GM15510 (cell line): ENCODE measurements around the gene ASTN1.

Source experiments
- POLR2A ChIP-seq: IDR thresholded peaks from 3 replicates; pipeline ENCODE4 v1.6.1; 2011; ENCODE audit warnings: borderline replicate concordance; ENCODE audit not compliant: insufficient read length; ENCODE audit errors: extremely low read depth

ASTN1 gene

DNA sequence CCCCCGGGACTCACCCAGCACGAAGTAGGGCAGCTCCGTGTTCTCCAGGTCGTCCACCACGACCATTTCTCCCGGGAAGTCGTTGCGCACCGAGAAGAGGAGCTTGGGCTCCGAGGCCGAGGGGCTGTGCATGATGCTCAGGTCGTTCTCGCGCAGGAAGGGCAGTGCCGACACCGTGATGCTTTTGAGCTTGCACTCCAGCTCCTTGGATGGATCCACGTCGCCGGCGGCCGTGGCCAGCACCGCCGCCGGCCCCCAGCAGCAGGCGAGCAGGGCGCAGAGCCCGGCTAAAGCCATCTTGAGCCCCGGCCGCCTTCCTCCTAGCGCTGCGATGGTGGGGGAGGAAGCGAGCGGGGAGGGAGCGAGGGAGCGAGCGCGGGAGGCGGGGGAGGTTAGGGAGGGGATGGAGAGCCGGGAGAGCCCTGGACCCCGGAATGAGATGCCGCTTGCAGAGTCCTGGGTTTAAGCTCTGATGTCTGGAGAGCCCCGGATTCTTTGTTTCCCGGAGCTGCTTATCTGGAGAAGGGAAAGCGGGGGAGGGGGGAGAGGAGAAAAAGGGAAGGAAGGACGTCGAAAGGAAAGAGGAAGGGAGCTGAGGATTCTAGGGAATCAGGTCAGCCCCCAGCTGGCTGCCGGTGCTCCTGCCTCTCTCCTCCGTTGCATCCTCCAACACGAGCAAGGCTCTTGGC lies at the start of gene ASTN1:
Gene ASTN1 (minus strand): TSS at position 333 of the 689 bp plus-strand sequence. CDS start 36 bp downstream, at position 297.
- no peak for TF ChIP-seq POLR2A

DNA sequence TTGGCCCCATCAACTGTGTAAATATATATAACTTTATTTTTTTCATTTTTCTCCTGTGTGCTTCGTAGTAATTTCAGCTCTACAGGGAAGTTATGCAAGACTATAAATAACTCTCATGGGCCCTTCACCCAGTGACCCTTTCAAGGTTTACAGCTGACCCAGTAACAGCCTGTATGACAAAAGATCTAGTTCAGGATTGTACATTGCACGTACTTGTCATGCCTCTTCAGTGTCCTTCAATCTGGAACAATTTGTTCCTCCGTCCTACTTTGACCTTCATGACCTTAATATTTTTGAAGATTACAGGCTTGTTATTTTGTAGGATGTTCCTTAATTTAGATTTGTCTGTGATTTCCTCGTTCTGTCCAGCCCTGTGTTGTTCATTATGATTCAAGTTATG lies 46.7 kb upstream of the ASTN1 start:
- no peak for TF ChIP-seq POLR2A

GRCh38 chr1:177210071-177210470 lies 45.6 kb upstream of the ASTN1 start:
- TF ChIP-seq POLR2A = no peak

- TF ChIP-seq POLR2A = no peak
These were observed 44.8 kb upstream of the ASTN1 start for GRCh38 chr1:177209357-177209756.

- TF ChIP-seq POLR2A = no peak
These were observed 44.4 kb upstream of the ASTN1 start for GRCh38 chr1:177208920-177209319.

- no peak for TF ChIP-seq POLR2A
These were observed 42.4 kb upstream of the ASTN1 start for GRCh38 chr1:177206831-177207355.

GRCh38 chr1:177200290-177200689 lies 35.8 kb upstream of the ASTN1 start:
- TF ChIP-seq POLR2A = no peak

- no peak for TF ChIP-seq POLR2A
These were observed 33.7 kb upstream of the ASTN1 start for GRCh38 chr1:177198243-177198642.

DNA sequence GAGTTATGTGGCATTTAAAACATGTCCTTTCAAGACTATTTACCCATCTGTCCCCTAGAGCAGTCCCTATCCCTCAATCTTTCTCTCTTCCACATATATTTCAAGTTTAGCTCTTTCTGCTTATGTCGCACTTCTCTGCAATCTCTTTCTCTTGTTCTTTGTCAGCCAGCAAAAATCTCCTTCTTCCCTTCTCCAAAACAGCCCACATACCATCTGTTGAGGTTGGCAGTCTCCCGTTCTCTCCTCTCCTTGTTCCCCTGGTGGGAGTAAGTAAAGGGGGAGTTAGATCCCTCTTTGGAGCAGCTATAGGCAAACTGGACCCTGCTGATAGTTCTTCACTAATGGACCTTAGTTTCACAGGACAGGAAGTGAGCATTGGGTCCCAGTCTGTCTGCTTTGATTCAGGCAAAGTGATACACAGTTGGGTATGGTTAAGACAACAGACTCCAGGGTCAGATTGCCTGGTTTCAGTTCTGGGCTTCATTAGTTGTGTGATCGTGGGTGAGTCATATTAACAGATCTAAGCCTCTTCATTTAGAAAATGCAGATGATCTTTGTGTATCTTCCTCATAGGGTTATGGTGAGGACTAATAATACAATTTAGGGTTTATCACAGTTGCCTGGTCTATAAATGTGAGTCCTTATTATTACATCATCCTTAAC lies 25.9 kb upstream of the ASTN1 start:
- TF ChIP-seq POLR2A = no peak

GRCh38 chr1:177186639-177187038 lies 22.1 kb upstream of the ASTN1 start:
- TF ChIP-seq POLR2A = no peak

DNA sequence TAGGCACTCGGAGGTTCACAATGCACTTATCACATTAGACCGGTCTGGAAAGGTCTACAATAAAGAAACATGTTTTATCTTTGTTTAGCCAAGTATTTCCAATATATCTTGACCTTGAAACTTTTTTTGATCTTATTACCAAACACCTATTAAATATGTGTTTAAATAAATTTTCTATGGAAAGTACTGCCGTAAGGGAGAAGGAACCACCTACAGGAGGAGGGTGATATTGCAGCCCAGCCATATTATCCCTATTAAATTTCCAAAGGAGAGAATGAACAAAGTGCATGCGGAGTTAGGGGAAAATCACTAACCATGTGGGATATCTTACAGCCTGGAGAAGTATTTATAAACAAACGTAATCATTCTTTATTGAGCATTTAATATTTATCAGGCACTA lies 20.7 kb upstream of the ASTN1 start:
- no peak for TF ChIP-seq POLR2A

DNA sequence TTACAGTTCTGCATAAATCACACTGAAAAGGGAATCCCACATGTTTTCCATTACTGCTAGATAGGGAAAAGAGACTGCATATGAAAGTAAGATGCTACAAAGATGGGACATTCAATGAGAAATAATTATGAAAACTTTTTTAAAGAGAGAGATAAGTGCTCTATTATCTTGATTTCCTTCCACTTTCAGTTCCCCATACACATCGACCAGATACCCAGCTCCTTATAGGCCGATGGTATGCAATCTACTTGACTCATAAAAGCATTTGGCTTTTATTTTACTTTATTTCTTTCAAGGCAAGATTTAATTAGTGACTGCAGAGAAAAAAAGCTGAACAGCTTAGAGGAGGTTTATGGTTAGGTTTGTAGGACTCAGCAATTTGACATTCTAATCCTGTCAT lies 19.3 kb upstream of the ASTN1 start:
- TF ChIP-seq POLR2A = no peak

DNA sequence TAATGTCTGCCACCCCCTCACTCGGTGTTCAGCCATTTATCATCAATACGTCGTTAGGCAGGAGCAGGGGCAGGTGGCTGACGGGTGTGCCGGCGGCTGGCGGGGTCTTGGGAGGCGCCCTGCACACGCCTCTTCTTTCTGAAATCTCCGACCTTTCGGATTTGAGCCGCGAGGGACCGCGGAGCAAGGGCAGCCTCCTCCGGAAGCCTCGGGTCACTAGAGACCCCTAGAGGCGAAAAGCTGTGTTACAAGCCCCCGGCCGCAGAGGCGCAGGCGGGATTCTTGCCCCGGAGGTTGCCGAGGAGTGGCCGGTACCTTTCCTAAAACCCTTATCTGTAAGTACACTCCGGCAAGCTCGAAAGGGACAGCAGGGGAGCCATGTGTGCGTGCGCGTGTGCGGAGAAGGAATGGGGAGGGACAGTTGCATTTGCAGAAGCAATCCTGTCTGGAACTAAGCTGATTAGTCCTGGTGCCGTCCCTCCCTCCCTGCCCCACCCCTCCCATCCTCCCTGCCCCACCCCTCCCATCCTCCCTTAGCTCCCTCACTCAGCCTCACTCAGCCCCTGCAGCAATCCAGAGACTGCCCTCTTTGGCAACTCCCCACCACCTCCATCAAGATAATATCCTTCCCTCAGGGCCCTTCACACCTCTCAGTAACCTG lies 17.2 kb upstream of the ASTN1 start:
- no peak for TF ChIP-seq POLR2A

GRCh38 chr1:177181280-177181630 lies 16.7 kb upstream of the ASTN1 start:
- TF ChIP-seq POLR2A = no peak

GRCh38 chr1:177174921-177175634 lies 10.6 kb upstream of the ASTN1 start:
- no peak for TF ChIP-seq POLR2A
